ENCODE results near the gene IQCE. TPM values are rescaled to one million over a fixed set of nuclear protein-coding genes. Genes with fewer than 3 reads are reported as not detected.

Gene IQCE
- total and polyA plus RNA-seq, 10 of the 15 experiments (the other 5 are each of a cell fraction or from before 2014, with no cell fraction given): 0.37 to 8.1 (median 3.7) TPM

- TF ChIP-seq CUX1 (IDR thresholded peaks at IDR 0.05; ENCODE audit: insufficient replicate concordance, low read depth, low read length) (no peak), WRNIP1 (IDR thresholded peaks at IDR 0.05; ENCODE audit: borderline replicate concordance, low read depth, low read length) (no peak), POLR2AphosphoS5 (IDR thresholded peaks at IDR 0.05; ENCODE audit: low read length) (no peak), SIX5 (IDR thresholded peaks at IDR 0.05; ENCODE audit: low read depth, low read length, severe bottlenecking) (no peak)
Measured at GRCh38 chr7:2513702-2514101, 45.1 kb upstream of the IQCE start (continued).

- intact Hi-C loops (cut with micrococcal nuclease; ENCODE audit: unreplicated experiment): no loop called here
- no peak for FAIRE-seq
Measured at GRCh38 chr7:2514473-2515423, 44.0 kb upstream of the IQCE start.

More at GRCh38 chr7:2514473-2515423, 44.0 kb upstream of the IQCE start:
- Histone ChIP-seq H3K4me2 (ENCODE audit: control insufficient read depth, insufficient read depth) (no peak overlapping the region), H3K79me2 (ENCODE audit: control insufficient read depth, insufficient read depth, low read length) (no peaks in the 10 kb centered on the region), H2AFZ (ENCODE audit: control insufficient read depth, low read depth, low read length) (no peak overlapping the region), H3K36me3 (ENCODE audit: control insufficient read depth in 2 of 2, insufficient read depth in 2 of 2, low read length in 1 of 2) (no peaks in the 10 kb centered on the region), H3K4me3 (no peak overlapping the region), H3K9ac (ENCODE audit: control insufficient read depth, insufficient read depth, low read length) (no peak overlapping the region), H3K27ac (ENCODE audit: control insufficient read depth, insufficient read depth) (no peak overlapping the region), H4K20me1 (ENCODE audit: control insufficient read depth, insufficient read depth) (no peaks in the 10 kb centered on the region), H3K4me1 (ENCODE audit: control insufficient read depth, insufficient read depth, low read length) (peaks cover 26% of the 10 kb centered on the region), H3K27me3 (replicated peaks in 1 of 2; ENCODE audit: control insufficient read depth in 2 of 2, insufficient read depth in 2 of 2, low read length in 1 of 2) (no peaks in the 10 kb centered on the region), H3K9me3 (replicated peaks; ENCODE audit: control insufficient read depth, insufficient read depth, low read length) (no peaks in the 10 kb centered on the region)
- TF ChIP-seq, protein P1, sequence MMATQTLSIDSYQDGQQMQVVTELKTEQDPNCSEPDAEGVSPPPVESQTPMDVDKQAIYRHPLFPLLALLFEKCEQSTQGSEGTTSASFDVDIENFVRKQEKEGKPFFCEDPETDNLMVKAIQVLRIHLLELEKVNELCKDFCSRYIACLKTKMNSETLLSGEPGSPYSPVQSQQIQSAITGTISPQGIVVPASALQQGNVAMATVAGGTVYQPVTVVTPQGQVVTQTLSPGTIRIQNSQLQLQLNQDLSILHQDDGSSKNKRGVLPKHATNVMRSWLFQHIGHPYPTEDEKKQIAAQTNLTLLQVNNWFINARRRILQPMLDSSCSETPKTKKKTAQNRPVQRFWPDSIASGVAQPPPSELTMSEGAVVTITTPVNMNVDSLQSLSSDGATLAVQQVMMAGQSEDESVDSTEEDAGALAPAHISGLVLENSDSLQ (IDR thresholded peaks at IDR 0.05): no peak
- POLR2A ChIA-PET: no interaction called here
- DNase-seq (ENCODE audit: low read depth, low spot score) (no peak), ATAC-seq (no peak)
- SMC1A ChIA-PET (ENCODE audit: uncharacterized antibody, unreplicated experiment): no interaction called here
- in situ Hi-C loops (cut with MboI): no loop called here
- CTCF ChIA-PET: no interaction called here
- BruUV-seq (replicated peaks): no TSS peak
- 42% methylated on average over 9 of the region's 9 CpGs for WGBS (ENCODE audit: insufficient coverage, insufficient replicate concordance, low lambda C conversion rate, missing lambda C conversion rate)
- RAD21 ChIA-PET (ENCODE audit: unreplicated experiment): no interaction called here
